Measurements from ENCODE around the gene CADM2.
A peak's percentile ranks its signal among the peaks of the same experiment; 100 is the strongest.
"Not testable (repeated sequence)": the region's sequence is repeated elsewhere in the genome, so short reads cannot be mapped to it uniquely, and the experiment has no call there.

Gene CADM2

DNA sequence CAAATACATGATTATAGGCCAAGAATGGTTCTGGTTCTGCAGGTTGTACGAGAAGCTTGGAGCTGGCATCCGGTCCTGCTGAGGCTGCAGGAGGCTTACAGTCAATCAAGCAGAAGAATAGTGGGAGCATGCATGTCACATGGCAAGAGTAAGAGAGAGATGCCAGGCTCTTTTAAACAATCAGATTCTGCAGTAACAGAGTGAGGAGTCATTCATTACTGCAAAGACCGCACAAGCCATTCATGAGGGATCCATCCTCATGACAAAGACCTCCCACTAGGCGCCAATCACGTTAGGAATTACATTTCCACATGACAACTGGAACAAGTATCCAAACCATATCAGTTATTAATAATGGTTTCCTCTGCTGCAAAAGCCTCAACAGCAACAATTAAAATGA lies 536.8 kb downstream of the CADM2 start:
- DNase-seq: no peak

DNA sequence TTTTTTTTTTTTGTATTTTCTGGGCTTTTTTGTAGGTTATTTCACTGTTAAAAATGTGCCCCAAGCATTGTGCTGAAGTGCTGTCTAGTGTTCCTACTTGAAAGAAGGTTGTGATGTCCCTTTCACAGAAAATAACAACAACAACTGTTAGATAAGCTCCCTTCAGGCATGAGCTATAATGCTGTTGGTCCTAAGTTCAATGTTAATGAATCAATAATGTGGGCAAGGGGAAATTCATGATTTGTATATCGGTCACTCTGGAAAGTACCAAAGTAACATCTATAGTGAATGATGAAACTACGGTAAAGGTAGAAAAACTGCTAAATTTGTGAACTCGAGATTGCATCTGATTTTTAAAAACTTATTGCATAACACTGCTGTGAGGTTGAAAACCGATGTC lies 539.4 kb downstream of the CADM2 start:
- no peak for DNase-seq

DNA sequence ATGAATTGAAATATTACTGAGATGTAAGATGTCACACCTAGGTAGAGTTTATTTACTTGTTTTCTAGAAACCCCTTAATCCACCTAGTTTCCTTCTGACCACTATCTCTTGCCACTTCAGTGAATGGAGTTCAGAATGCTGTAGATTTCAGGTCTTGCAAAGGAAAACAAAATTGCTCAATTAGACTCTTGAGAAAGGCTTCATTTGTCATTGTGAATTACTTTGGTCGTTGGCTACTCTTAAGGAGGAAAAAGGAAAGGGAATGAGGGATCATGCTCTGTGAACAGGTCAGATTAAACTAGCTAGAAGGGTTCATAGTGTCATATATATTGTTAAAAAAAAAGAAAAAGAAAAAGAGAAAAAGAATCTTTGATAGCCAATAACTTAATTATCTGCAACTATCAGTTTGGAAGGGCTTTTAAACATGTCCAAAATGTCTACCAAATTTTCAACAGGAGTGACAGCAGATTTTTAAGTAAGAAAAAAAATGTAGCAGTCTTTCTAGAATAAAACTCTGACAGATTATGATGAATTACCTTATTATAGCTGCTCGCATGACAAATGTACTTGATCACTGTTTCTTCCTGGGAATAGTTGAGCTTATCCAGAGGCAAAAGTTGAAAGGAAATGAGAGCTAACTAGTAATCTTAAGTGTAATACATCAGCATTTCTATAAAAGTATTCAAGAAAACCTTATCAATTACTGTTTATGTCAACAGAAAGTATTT lies 543.5 kb downstream of the CADM2 start:
- DNase-seq: no peak

DNA sequence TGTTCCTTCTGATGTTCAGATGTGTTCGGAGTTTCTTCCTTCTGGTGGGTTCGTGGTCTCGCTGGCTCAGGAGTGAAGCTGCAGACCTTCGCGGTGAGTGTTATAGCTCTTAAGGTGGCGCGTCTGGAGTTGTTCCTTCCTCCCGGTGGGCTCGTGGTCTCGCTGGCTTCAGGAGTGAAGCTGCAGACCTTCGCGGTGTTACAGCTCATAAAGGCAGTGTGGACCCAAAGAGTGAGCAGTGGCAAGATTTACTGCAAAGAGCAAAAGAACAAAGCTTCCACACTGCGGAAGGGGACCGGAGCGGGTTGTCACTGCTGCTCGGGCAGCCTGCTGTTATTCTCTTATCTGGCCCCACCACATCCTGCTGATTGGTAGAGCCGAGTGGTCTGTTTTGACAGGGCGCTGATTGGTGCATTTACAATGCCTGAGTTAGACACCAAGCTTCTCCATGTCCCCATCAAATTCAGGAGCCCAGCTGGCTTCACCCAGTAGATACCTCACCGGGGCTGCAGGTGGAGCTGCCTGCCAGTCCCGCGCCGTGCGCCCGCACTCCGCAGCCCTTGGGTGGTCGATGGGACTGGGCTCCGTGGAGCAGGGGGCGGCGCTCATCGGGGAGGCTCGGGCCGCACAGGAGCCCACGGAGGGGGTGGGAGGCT lies 545.5 kb downstream of the CADM2 start:
- not testable (repeated sequence) for DNase-seq

DNA sequence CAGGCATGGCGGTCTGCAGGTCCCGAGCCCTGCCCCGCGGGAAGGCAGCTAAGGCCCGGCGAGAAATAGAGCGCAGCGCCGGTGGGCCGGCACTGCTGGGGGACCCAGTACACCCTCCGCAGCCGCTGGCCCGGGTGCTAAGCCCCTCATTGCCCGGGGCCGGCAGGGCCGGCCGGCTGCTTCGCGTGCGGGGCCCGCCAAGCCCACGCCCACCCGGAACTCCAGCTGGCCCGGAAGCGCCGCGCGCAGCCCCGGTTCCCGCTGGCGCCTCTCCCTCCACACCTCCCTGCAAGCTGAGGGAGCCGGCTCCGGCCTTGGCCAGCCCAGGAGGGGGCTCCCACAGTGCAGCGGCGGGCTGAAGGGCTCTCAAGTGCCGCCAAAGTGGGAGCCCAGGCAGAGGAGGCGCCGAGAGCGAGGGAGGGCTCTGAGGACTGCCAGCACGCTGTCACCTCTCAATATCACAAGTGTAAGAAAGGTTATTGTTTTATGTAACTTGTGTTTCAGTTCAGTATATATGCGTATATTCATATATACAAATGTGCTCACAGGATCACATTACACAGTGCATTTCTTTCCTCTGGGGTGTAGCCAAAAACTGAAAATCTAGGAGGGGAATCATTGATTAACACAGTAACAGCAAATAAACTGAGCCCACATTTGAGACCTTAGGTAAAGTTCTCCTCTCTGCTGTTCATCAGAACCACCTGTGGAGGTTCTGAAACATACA lies 546.2 kb downstream of the CADM2 start:
- DNase-seq: not testable (repeated sequence)

DNA sequence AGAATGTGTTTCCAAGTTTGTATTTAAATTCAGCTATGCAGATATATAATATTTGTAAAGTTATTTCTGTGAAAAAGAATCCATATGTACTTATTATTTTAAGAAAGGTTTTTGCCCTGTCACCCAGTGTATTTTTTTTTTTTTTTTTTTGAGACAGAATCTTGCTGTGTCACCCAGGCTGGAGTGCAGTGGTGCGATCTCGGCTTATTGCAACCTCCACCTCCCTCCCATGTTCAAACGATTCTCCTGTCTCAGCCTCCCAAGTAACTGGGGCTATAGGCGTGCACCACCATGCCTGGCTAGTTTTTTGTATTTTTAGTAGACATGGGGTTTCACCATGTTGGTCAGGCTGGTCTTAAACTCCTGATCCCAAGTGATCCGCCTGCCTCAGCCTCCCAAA lies 548.3 kb downstream of the CADM2 start:
- not testable (repeated sequence) for DNase-seq

DNA sequence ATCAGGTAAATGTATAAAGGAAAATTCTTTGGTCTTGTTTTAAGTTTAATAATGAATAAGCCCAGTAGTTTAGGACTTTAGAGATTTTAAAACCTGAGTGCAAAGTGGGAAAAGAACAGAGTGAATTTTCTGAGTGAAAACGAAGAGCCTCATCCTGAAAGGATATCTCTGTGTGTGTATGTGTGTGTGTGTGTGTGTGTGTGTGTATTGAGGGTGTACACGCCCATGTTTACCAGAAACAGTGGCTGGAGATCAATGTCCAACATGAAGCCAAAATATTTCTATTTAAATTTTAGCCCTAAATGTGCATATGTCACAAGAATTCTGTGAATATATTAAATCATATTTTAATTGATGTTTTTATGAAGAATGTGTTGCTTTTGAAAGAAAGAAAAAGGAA lies 549.9 kb downstream of the CADM2 start:
- no peak for DNase-seq

DNA sequence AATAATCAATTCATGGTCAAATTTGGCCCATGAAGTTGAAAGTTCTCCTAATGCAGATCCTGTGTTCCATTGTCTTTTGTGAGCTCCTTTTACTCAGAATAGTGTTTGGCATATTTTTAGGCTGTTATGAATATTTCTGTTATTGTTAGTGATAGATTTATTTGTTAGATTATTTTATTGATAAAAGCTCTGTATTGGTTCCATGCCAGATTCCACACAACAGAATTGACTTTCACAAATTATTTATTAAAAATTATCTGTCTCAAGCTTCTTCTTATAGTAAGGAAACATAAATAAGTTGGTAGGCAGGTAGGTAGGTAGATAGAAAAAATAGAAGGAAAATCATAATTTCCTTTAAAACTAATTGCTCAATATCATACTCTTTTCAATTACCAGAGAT lies 557.4 kb downstream of the CADM2 start:
- no peak for DNase-seq

DNA sequence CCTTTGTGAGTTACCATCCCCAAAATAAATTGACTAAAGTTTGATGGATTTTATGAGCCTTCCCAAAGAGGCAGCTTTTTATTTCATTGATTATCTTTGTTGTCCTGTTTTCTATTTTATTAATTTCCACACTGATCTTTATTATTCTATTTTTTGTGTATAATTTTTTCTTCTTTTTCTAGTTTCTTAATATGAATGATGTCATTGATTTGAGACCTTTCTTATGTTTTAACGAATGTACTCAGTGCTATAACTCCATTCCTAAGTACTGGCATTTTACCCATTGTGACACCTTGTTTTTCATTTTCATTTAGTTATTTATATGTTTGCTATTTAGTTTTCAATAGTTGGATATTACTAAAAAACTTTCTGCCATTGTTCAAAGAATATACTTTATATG lies 565.3 kb downstream of the CADM2 start:
- DNase-seq: no peak

DNA sequence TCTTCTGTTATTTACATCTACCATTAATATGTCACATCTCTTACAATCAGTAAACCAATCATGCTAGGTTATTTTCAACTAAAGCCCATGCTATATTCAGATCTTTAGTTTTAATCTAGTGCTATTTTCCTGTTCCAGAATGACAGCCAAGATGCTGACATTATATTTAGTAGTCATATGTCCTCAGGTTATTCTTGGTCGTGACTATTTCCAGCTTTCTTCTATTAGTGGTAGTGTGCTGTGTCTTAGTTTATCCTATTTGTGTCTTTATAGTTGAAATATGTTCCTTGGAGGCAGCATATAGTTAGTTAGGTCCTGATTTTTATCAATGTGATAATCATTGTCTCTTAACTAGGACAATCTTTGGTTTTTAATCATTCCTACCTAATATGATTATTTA lies 566.5 kb downstream of the CADM2 start:
- no peak for DNase-seq

DNA sequence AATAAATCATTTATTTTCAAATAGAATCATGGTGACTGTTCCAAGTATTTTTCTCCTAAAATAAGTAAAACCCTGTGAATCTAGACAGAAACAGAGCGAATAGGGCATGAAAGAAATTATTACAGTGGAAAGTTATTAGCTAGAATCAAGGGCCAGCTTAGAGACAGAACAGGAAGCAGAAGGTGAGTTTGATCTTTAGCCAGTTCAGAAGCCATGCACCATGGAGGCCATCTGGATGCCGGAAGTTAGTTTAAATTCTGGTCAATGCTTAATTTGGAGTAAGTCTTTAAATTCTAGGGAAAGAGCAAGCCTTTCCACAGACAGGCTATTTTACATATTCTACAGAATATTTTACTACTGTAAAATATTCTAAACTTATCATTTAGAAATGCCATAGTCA lies 574.8 kb downstream of the CADM2 start:
- no peak for DNase-seq

DNA sequence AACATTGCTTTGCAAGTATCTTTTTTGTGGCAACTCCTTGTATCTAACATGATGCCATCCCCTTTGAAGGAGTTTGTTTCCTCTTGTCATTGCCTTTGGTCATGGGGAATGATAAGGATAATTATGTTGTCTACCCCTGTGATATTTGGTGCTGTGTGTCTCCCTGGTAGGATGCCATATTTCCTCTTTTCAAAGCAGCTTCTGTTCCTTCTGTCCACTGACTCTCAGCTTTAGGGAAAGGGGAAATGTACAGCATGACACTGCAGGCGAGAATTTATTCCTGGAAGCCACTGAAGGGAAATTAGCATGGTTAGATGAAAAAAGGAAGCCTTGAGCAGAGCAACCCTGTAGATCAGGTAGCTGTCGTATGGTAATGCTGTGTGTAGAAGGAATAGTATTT lies 576.7 kb downstream of the CADM2 start:
- DNase-seq: no peak

DNA sequence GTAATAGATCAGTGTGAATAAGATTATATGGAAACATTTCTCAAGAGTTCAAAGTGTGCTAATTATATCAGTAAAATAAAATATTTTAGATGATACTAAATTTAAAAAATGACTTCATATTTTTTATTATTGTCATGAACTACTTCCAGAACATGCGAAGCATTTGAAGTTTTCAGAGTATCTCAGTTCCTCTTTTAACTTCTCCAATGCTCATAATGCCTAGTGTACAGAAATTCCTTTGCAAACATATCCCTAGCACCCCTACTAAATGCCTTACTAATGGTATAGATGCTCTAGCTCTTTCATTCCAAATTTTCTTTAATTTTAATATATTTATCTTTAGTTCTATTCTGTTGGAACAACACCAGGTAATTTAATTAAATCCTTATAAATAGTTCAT lies 580.4 kb downstream of the CADM2 start:
- DNase-seq: no peak

DNA sequence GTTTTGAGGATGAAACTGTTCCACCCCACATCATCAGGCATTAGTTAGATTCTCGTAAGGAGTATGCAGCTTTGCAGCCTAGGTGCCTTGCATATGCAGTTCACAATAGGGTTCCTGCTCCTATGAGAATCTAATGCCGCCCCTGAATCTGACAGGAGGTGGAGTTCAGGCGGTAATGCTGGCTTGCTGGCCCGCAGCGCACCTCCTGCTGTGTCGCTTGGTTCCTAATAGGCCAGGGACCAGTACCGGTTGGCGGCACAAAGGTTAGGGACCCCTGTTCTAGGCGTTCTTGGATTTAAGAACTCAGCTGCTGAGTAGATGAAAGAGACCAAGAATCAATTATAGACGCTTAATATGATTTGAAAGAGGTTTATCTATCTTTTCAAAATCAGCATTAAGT lies 595.4 kb downstream of the CADM2 start:
- no peak for DNase-seq

DNA sequence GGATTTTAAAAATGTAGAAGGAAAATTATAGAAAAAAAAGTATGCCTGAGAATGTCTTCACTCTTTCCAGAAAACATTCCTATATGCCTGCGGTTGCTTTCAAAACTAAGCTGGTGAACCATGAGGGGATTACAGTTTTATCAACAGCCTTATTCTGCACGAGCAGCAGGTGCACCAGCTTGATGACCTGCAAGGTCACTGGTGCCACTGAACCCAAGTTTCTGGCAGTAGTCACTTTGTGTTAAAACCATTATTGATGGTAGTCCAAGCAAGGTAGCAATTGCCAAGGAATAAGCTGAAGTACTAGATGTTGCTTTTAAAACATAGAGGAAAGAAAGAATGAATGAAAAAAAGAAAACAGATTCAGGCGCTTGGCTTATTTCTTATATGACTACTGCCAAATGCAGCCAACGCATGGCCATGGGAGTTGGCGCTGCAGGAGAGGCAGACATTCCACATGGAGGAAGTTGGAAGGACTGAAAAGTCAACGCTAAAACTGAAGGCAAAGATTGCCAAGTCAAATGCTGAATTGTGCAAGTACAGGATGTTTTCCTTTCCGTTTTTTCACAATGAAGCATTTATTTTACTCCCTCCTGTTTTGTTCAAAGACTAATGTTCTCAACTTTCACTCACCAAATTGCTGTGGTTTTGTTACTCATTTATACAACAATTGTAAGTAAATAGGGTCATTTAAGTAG lies 601.4 kb downstream of the CADM2 start:
- no peak for DNase-seq

DNA sequence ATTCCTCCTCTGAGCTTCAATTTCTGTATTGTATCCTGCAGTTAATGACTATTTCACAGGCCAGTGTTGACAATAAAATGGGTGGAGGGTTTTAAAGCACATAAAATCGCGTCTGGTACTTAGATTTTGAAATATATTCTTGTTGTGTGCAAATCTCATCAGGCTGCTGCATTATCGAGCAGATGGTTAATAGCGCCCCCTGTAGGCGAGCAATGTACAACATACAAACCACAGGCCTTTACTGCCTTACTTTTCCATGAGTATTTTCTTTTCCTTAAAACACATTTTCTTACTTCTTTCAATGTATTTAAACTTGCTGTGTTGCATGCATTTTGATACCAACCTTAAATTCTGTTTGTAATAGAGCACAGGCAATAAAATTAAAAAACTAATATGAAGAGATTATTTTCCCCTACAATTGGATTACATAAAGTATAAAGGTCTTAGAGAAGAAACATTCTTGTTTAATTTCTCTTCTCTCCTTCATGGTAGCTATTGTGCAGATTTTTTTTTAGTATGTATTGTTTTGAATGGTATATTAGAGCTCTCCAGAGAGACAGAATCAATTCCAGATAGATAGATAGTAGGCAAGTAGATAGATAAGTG lies 608.4 kb downstream of the CADM2 start:
- peak; percentile 15 to 30 for DNase-seq

DNA sequence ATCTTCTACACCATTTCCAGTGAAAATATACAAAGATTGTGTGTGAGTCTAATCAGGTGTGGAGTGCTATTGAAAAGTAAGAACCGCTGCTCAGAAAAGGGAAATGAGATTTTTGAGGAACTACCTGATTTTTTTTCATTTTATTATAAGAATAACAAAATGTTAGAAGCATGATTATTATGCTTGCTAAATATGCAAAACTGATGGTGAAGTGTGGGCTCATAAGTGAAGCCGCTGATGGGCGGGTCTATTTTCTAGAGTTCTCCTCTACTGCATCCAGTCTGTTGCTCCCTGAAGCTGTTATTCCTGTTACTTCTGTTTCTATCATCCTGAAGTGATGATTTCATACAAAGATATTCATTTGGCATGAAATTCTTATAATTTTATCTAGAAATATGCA lies 612.0 kb downstream of the CADM2 start:
- DNase-seq: no peak

DNA sequence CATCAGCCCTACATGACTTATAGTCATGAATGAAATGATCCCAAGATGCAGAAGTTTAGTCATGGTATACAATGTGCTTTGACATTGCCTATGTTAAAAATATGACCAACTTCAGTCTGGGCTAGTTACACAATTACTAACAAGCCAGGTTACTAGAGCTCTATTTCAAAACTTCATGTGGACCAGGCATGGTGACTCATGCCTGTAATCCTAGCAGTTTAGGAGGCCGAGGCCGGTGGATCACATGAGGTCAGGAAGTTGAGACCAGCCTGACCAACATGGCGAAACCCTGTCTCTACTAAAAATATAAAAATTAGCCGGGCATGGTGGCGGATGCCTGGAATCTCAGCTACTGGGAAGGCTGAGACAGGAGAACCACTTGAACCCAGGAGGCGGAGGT lies 613.0 kb downstream of the CADM2 start:
- no peak for DNase-seq

DNA sequence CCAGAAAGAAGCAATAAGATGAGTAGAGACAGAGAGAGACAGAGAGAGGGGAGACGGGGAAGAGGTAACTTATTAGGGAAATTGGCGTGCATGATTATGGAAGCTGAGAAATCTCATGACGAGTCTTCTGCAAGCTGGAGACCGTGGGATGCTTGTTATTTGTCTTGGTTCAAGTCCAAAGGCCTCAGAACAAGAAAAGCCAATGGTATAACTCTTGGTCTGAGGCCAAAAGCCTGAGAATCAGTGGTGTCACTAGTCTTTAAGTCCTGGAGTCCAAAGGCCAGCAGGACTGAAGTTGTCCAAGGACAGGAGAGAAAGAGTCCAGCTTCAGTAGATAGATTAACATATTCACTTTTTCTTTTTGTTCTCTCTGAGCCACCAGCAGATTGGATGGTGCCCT lies 613.6 kb downstream of the CADM2 start:
- no peak for DNase-seq

DNA sequence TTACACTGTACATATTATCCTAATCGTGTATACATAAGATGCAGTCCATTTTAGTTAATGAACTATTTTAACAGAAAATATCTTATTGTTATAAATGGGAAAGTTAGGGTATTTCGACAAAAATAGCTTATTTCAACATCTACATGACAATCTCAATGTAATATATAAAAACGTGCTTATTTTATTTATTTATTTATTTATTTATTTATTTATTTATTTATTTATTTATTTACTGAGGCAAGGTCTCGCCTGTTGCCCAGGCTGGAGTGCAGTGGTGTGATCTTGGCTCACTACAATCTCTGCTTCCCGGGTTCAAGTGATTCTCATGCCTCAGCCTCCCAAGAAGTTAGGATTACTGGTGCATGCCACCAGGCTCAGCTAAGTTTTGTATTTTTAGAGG lies 614.2 kb downstream of the CADM2 start:
- DNase-seq: no peak

DNA sequence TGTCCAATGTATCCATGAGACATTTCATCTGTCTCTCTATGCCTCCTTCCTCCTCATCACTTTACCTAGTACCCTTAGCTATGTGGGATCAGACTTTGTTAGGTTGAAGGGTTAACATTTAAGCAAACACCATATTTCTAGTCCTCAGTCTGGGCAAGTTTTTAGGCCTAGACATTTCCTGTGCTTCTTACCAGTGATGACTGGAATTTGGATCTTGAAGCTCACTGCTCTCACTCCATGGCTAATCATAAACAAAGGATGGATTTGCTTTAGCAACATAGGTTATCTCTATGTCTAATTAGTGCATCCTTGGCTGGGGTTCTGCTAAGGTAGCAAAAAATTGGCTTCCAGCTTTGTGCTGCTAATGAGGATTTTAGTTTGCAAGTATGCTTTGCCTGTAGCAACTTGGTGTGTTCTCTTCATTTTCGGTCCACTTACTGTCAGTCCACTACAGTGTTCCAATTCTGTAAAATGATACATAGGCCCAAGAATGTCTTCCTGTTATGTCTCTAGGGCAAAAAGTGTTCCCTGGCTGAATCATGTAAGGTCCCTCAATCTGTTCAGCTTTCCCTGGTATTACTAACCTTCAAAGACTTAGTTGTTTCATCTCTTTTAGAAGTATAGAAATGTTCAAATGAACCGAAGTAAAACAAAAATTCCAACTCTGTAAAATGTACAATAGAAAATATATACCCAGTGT lies 615.4 kb downstream of the CADM2 start:
- no peak for DNase-seq

DNA sequence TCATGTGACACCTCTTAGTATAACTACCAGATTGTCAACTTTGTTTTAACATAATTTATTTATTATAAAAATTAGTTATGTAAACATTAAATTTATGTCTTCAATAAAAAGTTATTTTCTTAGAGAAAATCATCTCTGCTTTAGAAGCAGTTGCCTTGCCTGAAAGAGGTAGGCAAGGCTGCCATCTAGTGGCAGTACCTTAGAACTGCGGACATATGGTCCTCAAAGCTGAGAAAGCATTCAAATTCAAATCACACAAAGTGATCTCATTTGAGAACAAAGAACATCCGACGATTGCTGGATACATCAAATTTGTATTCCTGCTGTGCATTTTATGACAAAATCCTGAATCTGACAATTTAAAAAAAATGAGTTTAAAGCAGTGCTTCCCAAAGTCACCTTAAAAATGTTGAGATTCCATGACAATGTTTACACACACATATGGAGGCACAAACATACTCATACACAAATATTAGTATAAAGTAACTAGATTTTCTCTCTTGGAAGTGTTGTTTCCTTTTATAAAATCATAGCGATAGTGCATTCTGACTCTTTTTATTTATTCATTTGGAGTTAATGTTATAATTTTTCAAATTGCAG lies 617.4 kb downstream of the CADM2 start:
- DNase-seq: peak; percentile 11 to 58

Data from inflammatory macrophage treated with lipopolysaccharide for 1 hour (primary cell).